Activated CD4-positive, alpha-beta T cell treated with anti-CD3 and anti-CD28 coated beads for 1 hour (primary cell): Measurements from ENCODE around the gene ACTN3.
"Not testable (repeated sequence)": the region's sequence is repeated elsewhere in the genome, so short reads cannot be mapped to it uniquely, and the experiment has no call there.

Experiments
- DNase-seq: peaks from one replicate; pipeline ENCODE4 v3.0.0-alpha.2; 2020

The ACTN3 gene

DNA sequence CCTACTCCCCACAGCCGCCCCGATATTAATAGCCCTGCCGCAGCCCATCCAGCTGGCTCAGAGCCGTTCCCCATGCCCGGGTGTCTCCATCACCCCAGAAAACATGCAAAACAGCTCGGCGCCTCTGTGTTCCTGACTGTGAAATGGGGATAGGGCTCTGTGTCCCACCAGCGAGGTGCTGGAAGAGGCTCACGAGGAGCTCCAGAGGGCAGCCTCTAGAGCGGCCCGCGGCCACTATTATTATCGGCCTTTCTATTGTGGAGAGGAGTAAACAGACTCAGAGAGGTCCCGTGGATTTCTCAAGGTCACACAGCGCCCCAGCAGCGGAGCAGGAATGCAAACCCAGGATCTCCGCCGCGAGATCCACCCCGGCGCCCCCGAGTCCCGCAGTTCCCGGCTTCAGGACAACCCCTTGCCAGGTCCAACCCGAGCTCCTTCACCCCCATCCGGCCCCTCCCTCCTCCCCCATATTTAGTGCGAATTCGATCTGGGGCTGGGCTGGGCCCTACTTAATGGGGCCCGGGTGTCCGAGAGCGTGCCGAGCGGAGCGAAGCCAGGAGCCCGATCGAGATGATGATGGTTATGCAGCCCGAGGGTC is at the start of gene ACTN3:
Gene ACTN3 (plus strand): TSS at position 536 of the 598 bp plus-strand sequence. CDS start 35 bp downstream, at position 571.
- DNase-seq, result no peak

DNA sequence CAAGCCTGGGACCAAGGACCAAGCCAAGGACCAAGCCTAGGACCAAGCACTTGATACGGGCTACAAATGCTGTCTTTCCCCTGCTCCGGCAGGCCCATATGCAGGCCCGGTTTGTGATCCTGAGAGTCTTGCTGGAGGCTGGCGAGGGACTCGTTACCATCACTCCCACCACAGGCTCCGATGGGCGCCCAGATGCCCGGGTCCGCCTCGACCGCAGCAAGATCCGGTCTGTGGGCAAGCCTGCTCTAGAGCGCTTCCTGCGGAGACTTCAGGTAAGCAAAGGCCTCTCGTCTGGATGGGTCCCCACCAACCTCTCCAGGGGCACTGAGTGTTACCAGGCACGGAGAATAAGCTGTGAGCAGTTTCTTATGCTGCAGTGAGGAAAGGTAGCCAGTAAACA is 49.5 kb upstream of the ACTN3 start:
- no peak for DNase-seq

DNA sequence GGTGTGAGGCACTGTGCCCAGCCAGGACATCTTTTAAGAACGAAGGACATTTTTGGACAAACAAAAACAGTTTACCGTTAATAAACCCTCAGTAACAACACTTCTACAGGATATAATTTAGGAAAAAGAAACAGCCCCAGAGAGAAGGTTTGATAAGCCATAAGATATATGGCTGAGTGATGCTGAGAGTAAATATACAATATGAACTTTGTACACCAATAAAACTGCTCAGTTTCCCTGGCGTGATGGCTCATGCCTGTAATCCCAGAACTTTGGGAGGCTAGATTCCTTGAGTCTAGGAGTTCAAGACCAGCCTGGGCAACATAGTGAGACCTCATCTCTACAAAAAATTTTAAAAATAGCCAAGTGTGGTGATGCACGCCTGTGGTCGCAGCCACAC is 48.2 kb upstream of the ACTN3 start:
- DNase-seq, result no peak

DNA sequence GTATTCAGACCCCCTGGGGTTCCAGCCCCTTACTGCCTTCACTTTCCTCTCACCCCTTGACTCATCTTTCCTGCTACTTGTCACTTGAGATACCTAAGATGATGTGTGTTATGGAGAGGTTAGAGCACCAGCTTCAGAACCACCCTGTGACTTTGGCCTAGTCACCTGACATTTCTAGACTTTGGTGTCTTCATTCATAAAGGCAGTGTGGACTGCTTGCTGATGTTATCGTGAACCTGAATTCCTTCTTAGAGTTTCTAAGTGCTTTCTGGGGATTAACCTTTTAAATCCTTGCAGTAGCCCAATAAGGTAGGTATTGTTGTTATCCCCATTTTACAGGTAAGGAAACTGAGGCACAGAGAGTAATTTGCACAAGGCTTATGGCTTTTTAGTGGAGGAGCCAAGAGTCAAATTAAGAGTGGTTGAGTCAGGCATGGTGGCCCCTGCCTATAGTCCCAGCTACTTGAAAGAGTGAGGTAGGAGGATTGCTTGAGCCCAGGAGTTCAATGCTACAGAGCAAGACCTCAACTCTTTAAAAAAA is 41.4 kb upstream of the ACTN3 start:
- no peak for DNase-seq

DNA sequence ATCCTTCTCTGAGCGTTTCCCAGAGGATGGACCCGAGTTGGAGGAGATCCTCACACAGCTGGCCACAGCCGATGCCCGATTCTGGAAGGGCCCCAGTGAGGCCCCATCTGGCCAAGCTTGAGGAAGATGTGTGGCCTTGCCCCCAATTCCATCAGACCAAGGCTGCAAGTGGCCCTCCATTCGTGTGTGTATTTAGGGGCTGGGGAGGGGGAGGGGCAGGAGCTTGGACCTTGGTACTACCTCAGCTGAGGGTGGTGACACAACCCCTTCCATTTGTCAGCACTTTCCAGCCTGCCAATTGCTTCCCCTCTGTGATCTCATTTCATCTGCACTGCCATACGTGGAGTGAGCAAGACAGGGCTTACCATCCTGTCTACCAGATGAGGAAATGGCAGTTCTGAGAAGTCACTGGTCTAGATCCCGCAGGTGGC is 37.6 kb upstream of the ACTN3 start:
- no peak for DNase-seq

DNA sequence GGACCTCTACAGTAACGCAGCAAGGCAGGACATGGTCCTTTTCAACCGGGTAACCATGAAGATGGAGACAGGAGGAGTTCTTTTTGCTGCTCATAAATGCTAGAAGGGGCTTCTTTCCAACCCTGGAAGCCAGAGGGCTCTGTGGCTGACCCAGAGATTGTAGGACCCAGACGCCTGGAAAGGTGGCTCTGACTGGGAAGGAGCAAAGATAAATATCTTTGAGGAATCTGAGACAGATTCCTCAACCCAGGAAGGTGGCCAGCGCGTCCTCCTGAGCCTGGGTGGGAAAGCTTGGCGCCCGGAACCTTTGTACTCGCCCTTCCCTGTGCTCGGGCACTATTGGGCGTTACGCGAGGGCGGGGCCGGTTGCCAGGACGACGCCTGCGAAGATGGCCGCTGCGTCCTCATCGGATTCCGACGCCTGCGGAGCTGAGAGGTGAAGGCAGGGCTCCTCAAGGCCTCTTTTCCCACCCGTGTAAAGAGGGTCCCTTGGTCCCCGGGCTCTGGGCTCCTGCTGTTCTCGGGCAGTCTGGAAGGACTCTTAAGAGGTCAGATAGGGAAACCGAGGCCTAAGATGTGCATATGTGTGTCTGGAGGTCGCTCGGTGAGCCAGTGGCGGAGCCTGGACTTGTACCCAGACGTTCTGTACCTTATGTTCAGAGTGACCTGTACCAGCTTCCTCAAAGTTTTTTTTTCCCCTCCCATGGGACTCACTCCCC is 36.3 kb upstream of the ACTN3 start, which contains the start of gene BBS1:
Gene BBS1 (plus strand): TSS at position 365 of the 719 bp plus-strand sequence. CDS start 25 bp downstream, at position 390.
- peak; percentile 75 for DNase-seq

DNA sequence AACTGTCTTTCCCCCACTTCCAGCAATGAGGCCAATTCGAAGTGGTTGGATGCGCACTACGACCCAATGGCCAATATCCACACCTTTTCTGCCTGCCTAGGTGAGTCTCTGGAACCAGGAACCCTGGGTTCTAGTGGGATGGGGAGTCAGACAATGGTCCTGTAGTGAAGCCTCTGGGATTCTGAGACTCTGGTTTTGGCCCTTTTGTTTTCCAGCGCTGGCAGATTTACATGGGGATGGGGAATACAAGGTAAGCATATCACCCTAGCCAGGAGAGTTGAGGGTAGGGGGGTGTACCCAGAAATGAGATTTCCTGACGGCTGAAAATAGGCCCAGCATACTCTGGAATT is 35.7 kb upstream of the ACTN3 start:
- DNase-seq, result no peak

DNA sequence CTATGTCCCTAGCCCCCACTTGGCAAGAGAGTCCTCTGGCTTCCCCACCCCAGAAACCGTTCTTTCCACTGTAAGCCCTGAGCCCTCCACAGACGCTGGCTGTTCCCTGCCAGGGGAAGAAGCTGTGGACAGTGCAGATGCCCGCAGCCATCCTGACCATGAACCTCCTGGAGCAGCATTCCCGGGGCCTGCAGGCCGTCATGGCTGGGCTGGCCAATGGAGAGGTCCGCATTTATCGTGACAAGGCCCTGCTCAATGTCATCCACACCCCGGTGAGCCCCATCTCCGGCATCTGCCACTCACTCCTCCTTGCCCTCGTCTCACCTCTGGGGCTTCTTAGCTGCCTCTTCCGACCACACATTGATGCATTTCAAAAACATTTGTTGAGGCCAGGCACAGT is 23.1 kb upstream of the ACTN3 start:
- DNase-seq, result no peak

DNA sequence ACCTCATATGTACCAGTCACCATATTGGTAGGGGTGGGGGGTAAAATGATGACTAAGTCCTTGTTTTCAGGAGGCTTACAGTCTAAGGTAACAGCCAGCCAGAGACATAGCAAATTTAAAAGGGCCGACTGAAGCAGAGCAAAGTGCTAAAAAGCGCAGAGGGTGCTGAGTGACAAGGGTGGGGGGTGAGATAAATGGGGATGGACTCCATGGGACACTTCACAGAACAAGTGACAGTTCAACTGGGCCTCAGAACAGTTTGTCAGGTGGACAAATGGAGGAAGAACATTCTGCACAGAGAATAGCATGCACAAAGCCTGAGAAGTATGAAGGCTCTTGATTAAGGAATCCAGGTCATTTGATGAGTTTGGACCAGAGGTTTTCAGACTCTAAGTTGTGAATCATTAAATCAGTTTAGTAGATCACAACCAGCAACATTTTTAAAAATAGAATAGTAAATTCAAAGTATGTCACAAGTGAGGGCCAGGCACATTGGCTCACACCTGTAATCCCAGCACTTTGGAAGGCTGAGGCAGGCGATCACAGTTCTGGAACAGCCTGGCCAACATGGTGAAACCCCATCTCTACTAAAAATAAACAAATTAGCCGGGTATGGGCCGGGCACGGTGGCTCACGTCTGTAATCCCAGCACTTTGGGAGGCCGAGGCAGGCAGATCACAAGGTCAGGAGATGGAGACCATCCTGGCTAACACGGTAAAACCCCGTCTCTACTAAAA is 22.2 kb upstream of the ACTN3 start:
- DNase-seq, result no peak

DNA sequence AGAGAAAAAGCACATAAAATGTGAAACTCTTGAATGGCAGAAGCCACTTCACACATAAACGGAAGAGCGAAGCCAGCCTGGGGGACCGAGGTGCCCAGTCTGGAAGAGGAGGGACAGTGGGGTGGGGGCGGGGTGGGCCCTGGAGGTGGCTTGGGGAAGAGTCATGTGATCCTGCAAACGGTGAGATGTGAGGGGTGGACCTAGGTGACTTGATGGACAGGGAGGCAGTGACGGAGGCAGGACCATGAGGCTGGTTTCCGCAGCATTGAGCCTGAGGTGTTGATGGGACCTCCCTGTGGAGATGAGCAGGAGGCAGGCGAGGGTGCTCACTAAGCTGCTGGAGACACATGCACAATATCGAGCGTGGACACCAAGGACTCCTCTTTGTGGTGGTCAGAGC is 17.6 kb upstream of the ACTN3 start:
- no peak for DNase-seq

DNA sequence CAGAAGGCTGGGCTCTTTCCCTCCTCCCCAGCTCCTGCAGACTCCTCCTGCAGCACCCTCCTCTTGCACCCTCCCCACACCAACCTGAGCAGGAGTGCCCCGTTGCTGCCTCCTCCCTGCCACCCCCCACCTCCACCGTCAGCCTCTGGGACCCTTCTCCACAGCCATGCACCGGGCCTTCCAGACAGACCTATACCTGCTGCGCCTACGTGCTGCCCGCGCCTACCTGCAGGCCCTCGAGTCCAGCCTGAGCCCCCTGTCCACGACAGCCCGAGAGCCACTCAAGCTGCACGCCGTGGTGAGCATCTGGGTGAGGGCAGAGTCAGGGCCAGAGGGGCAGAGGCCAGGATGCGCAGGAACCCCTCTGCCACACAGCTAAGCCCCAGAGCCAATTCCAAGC is 17.0 kb upstream of the ACTN3 start:
- DNase-seq, result no peak

DNA sequence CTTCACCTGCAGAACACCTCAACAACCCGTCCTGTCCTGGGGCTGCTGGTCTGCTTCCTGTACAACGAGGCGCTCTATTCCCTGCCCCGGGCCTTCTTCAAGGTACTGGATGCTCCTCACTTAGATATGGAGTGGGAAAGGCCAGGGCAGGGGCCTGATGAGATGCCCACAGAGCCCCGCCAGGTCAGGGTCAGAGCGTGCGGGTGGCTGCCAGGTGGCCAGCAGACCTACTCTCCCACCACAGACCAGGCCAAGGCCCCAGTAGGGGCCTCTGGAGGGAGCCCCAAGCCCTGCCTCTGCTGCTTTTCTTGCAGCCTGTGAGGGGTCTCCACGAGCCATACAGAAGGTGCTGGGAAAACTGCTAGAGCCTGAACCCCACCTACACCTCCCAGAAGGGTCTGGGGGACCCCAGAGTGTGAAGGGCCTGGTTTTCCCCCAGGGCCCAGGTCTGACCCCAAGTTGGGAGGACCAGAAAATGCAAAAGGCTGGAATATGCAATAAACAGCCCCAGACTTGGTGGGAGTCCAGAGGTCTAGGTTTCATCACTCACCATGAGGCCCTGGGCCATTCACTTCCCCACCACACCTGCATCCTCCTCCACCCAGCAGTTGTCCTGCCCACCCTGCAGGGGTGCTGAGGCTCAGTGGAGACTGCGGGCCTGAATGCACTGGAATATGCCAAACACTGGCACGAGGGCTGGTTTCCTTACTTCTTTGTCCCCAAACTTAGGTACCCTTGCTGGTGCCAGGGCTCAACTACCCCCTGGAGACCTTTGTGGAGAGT is 15.6 kb upstream of the ACTN3 start:
- DNase-seq, result no peak

DNA sequence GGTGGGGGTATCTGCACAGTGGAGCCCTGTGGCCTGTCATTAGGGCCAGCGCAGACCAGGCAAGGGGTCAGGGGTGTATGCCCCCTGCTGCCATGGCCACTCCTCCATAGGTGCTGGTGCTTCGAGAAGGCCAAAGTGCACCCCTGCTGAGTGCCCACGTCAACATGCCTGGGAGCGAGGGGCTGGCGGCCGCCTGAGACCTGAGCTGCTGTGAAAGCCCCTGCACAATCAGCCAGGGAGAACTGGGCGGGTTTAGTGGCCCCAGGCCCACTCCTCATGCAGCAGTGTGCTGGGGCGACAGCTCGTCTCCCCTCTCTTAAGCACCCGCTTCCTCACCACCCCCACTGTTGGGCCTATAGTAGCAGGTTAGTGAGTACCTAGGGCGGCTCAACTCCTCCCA is 14.9 kb upstream of the ACTN3 start:
- DNase-seq, result no peak

DNA sequence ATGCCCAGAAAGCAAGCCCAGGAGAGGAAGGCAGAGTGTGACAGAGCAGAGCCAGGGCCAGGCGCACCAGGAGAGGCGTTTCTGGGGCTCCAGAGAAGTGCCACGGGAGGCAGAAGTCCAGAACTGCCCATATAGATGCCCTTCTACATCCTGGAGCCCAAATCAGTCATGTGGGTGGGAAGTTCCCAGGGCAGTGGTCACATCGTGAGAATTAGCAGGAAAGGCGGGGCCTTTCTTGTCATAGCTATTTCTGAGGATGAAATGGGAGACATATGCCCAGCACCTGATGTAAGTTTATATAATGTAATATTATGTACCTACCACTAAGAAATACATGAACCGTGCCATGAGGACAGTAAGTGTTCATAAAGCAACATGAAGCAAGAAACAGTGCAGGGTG is 13.9 kb upstream of the ACTN3 start:
- no peak for DNase-seq

DNA sequence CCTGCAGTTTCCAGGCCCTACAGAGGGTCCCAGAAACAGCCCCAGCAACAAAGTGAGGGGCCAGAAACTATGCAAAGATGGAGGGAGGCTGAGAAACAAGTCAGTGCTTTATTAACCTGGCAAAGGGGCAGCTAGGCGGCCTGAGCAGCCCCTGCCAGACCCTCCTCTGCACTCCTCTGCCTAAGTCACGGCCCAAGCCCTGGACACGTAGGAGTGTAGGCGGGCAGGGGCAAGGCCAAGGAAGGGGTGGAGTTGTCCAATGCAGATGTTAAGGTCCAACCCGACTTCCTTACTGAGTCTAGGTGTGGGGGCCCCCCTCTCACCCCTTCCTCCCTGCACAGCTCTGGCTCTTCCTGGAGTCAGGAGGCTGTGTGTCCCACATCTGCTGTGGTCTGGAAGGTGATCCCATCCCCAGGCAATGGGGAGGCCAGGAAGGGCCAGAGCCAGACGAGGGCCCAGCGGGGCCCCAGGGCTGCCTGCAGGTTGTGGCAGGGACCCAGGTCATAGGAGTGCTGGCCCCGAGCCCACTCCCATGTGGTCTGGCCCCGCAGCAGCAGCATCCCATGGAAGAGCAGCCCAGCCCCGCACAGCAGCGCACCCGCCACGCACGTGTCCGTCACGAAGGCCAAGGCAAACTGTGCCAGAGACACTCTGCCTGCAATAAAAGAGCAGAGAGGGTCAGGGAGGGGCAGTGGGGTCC is 7.4 kb upstream of the ACTN3 start:
- DNase-seq, result no peak

DNA sequence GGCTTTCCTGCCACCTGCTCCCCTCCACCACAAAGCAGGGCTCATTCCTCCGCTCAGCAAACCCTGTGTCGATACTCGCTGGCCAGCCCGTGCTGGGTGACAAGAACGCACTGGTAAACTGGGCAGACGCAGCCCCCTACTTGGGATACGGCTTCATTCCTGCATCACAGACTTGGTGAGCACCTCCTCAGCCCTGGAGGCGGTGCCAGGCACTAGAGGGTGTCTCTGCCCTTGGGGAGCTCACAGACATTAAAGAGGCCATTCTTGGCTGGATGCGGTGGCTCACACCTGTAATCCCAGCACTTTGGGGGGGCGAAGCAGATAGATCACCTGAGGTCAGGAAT is 6.9 kb upstream of the ACTN3 start:
- DNase-seq, result no peak

DNA sequence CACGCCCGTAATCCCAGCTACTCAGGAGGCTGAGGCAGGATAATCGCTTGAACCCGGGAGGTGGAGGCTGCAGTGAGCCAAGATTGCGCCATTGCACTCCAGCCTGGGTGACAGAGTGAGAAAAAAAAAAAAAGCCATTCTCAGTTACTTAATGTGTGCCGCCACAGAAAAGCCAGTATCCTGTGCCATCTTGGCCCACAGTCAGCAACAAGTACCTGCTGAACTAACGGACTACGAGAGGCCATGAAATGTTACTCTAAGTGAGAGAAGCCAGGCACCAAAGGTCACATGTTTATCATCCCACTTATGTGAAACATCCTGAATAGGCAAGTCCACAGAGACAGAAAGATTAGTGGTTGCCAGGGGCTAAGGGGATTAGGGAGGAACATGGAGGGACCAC is 6.1 kb upstream of the ACTN3 start:
- DNase-seq, result not testable (repeated sequence)

DNA sequence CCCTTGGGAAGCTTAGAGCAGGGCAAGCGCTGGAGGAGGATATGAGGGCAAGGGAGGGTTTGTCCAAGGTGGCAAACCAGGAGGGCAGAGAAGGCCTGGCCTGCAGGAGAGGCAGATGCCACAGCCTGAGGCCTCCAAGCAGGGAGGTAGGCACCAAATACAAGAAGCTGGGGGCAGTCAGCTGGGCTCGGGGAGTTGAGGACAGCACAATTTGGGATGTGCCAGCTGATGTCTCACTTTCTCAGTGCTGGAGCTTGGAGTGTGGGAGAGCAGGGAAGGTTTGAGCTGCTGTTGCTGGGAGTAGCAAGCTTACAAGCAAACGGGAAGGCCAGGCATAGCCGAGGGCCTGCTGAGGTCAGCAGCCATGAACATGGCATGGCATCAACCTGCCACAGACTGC is 4.8 kb upstream of the ACTN3 start:
- DNase-seq, result no peak

DNA sequence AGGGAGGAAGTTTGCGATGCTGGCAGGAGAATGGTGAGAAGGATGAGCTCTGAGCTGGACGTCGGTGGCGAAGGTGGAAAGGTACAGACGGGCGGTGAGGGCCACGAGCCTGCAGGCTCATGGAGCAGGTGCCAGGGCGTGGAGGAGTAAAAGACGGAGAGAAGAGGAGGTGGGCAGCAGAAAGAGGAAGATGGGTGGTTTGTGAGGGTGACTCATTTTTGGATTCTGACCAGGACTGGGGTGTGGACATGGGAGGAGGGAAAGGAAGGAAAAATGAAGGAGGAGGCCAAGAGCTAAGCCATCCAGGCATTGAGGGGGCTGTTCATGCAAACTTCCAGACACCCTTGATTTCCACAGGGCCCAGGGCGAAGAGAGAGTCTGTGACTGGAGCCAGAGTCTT is 4.3 kb upstream of the ACTN3 start:
- no peak for DNase-seq

DNA sequence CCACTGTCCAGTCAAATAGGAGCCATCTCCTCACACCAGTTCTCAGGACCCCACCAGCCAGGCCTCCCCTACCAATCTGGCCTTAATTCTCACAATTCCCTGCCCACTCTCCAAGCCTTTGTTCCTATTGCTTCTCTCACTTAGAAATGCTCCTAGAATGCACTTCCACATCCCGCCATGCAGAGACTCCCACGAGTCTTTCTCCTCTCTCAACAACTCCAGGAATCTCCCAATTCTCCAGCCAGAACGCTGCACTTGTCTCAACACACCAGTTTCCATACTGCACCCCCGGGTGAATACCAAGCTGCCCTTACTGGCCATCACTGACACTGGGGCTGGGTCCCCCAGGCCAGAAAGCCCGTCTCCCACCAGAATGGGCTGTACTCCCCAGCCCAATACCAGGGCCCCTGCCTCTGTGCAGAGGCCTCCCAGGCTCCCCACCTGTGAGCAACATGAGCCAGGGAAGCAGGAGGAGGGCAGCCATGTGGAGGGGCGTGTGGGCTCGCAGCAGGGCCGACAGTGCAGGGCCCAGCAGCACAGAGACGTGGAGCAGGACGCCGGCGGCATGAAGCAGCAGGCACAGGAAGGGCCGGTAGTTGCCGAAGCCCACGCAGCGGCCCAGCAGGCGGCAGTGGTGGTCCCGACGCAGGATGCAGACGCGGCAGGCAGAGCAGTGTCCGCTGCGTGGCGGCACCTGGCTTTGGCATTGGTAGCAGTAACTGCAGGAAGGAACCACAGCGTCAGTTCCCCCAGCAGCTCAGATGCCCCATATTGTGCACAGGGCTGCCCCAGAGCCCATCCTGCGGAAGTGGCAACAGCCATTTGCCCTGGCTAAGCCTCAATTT is 3.2 kb upstream of the ACTN3 start:
- peak; percentile 34 for DNase-seq

DNA sequence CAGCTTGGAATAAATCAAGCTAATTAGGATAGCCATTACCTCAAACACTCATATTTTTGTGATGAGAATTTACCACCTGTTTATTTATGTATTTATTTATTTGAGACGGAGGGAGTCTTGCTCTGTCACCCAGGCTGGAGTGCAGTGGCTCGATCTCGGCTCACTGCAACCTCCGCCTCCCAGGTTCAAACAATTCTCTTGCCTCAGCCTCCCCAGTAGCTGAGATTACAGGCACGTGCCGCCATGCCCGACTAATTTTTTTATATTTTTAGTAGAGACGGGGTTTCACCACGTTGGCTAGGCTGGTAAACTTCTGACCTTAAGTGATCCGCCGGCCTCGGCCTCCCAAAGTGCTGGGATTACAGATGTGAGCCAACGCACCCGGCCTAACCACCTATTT is 1.8 kb upstream of the ACTN3 start:
- not testable (repeated sequence) for DNase-seq
